22Rv1 (cell line): ENCODE results near the gene ADAM29.

ENCODE experiments used
- H3K27ac ChIP-seq: fragments of 450-650 bp; 2 replicates; pipeline ENCODE4 v1.5.1; 2017
- CTCF ChIP-seq: fragments of 450-650 bp; IDR thresholded peaks from 2 replicates; pipeline ENCODE4 v1.5.1; 2017; ENCODE audit warnings: mild to moderate bottlenecking
- ZFX ChIP-seq: fragments of 450-650 bp; IDR thresholded peaks from 2 replicates; pipeline ENCODE4 v1.6.1; 2017; ENCODE audit warnings: antibody characterized with exemption, borderline replicate concordance

ADAM29 gene

GRCh38 chr4:174882317-174882992 is 35.7 kb upstream of the ADAM29 start:
- no peak overlapping the region for H3K27ac ChIP-seq
- no peak for TF ChIP-seq CTCF
- TF ChIP-seq ZFX, result no peak

- no peak for TF ChIP-seq ZFX
- no peak overlapping the region for H3K27ac ChIP-seq
Measured at GRCh38 chr4:174907508-174907907, 10.7 kb upstream of the ADAM29 start.

DNA sequence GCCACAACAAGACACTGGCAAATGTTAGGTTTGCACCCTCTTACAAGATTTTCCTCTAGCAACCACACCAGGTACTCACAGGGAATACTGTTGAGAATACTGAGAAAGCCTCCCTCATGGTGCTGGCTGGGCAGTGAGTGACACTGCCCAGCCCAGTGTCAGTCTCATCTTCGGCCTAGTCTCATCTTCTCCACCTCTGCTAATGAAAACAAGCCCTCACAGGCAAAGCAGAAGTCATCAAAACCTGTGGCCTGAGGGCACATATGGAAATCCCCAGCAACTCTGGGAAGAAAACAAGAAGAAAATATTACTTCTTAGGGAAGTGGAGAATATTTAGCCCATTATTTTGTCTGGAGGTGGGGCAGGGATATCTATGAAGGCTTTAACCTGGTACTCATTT is 7.9 kb upstream of the ADAM29 start:
- no peak overlapping the region for H3K27ac ChIP-seq
- TF ChIP-seq ZFX, result no peak
- no peak for TF ChIP-seq CTCF

DNA sequence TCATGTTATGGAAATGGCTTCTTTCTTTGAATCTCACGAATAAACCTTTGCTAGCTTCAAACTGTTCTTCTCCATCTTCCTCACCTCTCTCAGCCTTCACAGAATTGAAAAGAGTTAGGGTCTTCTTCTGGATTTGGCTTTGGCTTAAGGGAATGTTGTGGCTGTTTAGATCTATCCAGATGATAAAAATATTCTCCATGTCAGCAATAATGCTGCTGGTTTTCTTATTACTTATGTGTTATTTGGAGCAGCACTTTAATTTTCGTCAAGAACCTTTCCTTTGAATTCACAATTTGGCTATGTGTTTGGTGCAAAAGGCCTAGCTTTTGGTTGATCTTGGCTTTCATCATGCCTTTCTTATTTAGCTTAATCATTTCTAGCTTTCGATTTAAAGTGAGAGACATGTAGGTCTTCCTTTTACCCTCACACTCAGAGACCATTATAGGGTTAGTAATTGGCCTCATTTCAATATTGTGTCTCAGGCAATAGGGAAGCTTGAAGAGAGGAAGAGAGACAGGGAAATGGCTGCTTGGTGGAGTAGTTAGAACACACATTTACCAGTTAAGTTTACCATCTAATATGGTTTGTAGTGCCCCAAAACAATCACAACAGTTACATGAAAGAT is 5.1 kb upstream of the ADAM29 start:
- TF ChIP-seq CTCF (no peak), ZFX (no peak)
- H3K27ac ChIP-seq, result no peak overlapping the region

DNA sequence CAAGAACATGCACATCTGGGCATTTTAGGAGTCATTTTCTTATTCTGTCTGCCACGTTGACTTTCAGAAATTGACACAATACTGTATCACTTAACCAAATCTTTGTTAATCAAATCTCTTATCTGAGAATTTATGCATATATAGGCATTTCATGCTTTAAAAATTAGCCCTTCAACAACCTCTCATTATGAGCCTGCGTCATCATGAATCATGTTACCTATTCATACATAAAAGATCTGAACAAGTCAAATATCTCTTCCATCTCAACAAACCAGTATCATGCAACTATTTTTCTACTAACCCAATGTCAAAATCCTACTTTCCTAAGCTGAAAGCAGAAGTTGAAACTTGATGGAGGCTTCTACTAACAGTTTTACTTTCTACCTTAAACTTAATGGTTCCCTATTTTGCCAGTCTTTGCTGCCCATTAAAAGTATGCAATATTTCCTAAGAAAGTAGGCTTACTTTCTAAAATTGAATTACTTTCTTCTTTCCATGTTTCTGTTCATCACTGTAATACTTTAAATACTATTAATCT is 1.8 kb downstream of the ADAM29 start:
- H3K27ac ChIP-seq, result no peak overlapping the region
- TF ChIP-seq ZFX (no peak), CTCF (no peak)

- TF ChIP-seq ZFX (no peak), CTCF (no peak)
- no peak overlapping the region for H3K27ac ChIP-seq
Measured at GRCh38 chr4:174926958-174927357, 8.8 kb downstream of the ADAM29 start.

DNA sequence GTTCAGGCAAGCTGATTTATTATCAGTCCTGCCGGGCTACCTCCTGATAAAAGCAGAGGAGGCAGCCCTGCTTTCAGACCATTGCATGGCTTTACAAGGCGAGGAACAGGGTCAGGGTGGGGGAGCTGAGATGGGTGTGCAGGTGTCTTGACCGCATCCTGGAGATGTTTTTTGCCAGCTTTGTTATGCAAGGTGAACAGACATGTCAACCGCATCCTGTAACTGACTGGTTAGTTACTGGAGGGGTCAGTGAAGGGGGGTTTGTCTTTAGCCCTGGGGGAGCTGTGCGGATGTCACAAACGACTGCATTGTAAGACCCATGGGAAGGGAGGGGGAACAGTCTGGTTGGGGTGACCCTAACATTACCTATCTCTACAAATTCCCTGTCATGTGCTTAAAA is 10.0 kb downstream of the ADAM29 start:
- TF ChIP-seq ZFX (no peak), CTCF (no peak)
- no peak overlapping the region for H3K27ac ChIP-seq
